HEK293 (cell line): ENCODE data around the gene ERF.
A peak's percentile ranks its signal among the peaks of the same experiment; 100 is the strongest.

ENCODE experiments used
- ELK4 ChIP-seq: IDR thresholded peaks from 2 replicates; pipeline ENCODE4 v1.6.1; 2011; ENCODE audit warnings: mild to moderate bottlenecking, low read depth, low read length, borderline replicate concordance
- GLIS2 ChIP-seq: fragments of 450-650 bp; formaldehyde crosslinking; IDR thresholded peaks from 2 replicates; pipeline ENCODE4 v1.5.1; 2016; ENCODE audit warnings: missing biosample characterization, missing genetic modification characterization
- HIC1 ChIP-seq: fragments of 450-650 bp; formaldehyde crosslinking; IDR thresholded peaks from 2 replicates; pipeline ENCODE4 v1.5.1; 2016; ENCODE audit warnings: missing biosample characterization, missing genetic modification characterization
- HOXA7 ChIP-seq: sonication (generic); formaldehyde crosslinking; IDR thresholded peaks from 2 replicates; pipeline ENCODE4 v1.8.1; 2022; ENCODE audit warnings: missing genetic modification reagents, borderline replicate concordance
- IKZF3 ChIP-seq: fragments of 450-650 bp; IDR thresholded peaks from 2 replicates; pipeline ENCODE4 v1.5.0; 2018; ENCODE audit warnings: missing biosample characterization, mild to moderate bottlenecking, missing genetic modification characterization, moderate library complexity
- RBAK ChIP-seq: fragments of 450-650 bp; formaldehyde crosslinking; IDR thresholded peaks from 2 replicates; pipeline ENCODE4 v1.5.1; 2016; ENCODE audit warnings: missing biosample characterization, missing genetic modification characterization
- ZBTB11 ChIP-seq: fragments of 450-650 bp; formaldehyde crosslinking; conservative IDR thresholded peaks from 2 replicates; pipeline ENCODE4 v1.5.1; 2016; ENCODE audit warnings: low read depth, missing biosample characterization, missing genetic modification characterization
- ZBTB49 ChIP-seq: fragments of 450-650 bp; formaldehyde crosslinking; IDR thresholded peaks from 2 replicates; pipeline ENCODE4 v1.5.1; 2016; ENCODE audit warnings: missing biosample characterization, missing genetic modification characterization, low read depth
- ZBTB6 ChIP-seq: fragments of 450-650 bp; formaldehyde crosslinking; IDR thresholded peaks from 2 replicates; pipeline ENCODE4 v1.5.1; 2017; ENCODE audit warnings: missing biosample characterization, missing genetic modification characterization
- ZFP69B ChIP-seq: fragments of 450-650 bp; formaldehyde crosslinking; IDR thresholded peaks from 2 replicates; pipeline ENCODE4 v1.5.1; 2016; ENCODE audit warnings: missing biosample characterization, missing genetic modification characterization
- ZIC2 ChIP-seq: fragments of 450-650 bp; formaldehyde crosslinking; IDR thresholded peaks from 2 replicates; pipeline ENCODE4 v1.5.1; 2016; ENCODE audit warnings: missing biosample characterization, missing genetic modification characterization
- ZNF114 ChIP-seq: fragments of 450-650 bp; formaldehyde crosslinking; IDR thresholded peaks from 2 replicates; pipeline ENCODE4 v1.5.0; 2017; ENCODE audit warnings: missing biosample characterization, missing genetic modification characterization
- ZNF121 ChIP-seq: fragments of 450-650 bp; formaldehyde crosslinking; IDR thresholded peaks from 2 replicates; pipeline ENCODE4 v1.5.1; 2016; ENCODE audit warnings: missing biosample characterization, missing genetic modification characterization
- ZNF138 ChIP-seq: fragments of 450-650 bp; formaldehyde crosslinking; IDR thresholded peaks from 2 replicates; pipeline ENCODE4 v1.5.1; 2016; ENCODE audit warnings: missing biosample characterization, missing genetic modification characterization, borderline replicate concordance
- ZNF146 ChIP-seq: fragments of 450-650 bp; formaldehyde crosslinking; IDR thresholded peaks from 2 replicates; pipeline ENCODE4 v1.5.1; 2016; ENCODE audit warnings: missing biosample characterization, missing genetic modification characterization
- ZNF19 ChIP-seq: fragments of 450-650 bp; formaldehyde crosslinking; IDR thresholded peaks from 2 replicates; pipeline ENCODE4; 2016; ENCODE audit warnings: missing biosample characterization, missing genetic modification characterization, low read depth
- ZNF214 ChIP-seq: fragments of 450-650 bp; formaldehyde crosslinking; IDR thresholded peaks from 2 replicates; pipeline ENCODE4 v1.5.1; 2017; ENCODE audit warnings: missing biosample characterization, mild to moderate bottlenecking, missing genetic modification characterization, borderline replicate concordance
- ZNF223 ChIP-seq: fragments of 450-650 bp; formaldehyde crosslinking; IDR thresholded peaks from 2 replicates; pipeline ENCODE4 v1.5.1; 2016; ENCODE audit warnings: missing biosample characterization, missing genetic modification characterization
- ZNF26 ChIP-seq: fragments of 450-650 bp; formaldehyde crosslinking; IDR thresholded peaks from 2 replicates; pipeline ENCODE4 v1.5.1; 2016; ENCODE audit warnings: missing biosample characterization, missing genetic modification characterization
- ZNF423 ChIP-seq: fragments of 450-650 bp; formaldehyde crosslinking; IDR thresholded peaks from 2 replicates; pipeline ENCODE4 v1.5.1; 2016; ENCODE audit warnings: missing biosample characterization, missing genetic modification characterization
- ZNF501 ChIP-seq: fragments of 450-650 bp; formaldehyde crosslinking; IDR thresholded peaks from 2 replicates; pipeline ENCODE4 v1.5.1; 2016; ENCODE audit warnings: missing biosample characterization, missing genetic modification characterization
- ZNF510 ChIP-seq: fragments of 450-650 bp; formaldehyde crosslinking; IDR thresholded peaks from 2 replicates; pipeline ENCODE4 v1.5.1; 2018; ENCODE audit warnings: mild to moderate bottlenecking, missing genetic modification characterization, missing biosample characterization; ENCODE audit not compliant: insufficient replicate concordance
- ZNF596 ChIP-seq: fragments of 450-650 bp; IDR thresholded peaks from 2 replicates; pipeline ENCODE4 v1.5.0; 2018; ENCODE audit warnings: missing biosample characterization, mild to moderate bottlenecking, missing genetic modification characterization, moderate library complexity
- ZNF704 ChIP-seq: fragments of 450-650 bp; formaldehyde crosslinking; IDR thresholded peaks from 2 replicates; pipeline ENCODE4 v1.5.1; 2016; ENCODE audit warnings: missing biosample characterization, missing genetic modification characterization
- ZNF747 ChIP-seq: fragments of 450-650 bp; formaldehyde crosslinking; IDR thresholded peaks from 2 replicates; pipeline ENCODE4 v1.5.1; 2016; ENCODE audit warnings: missing biosample characterization, missing genetic modification characterization
- ZNF777 ChIP-seq: fragments of 450-650 bp; formaldehyde crosslinking; IDR thresholded peaks from 2 replicates; pipeline ENCODE4 v1.5.1; 2017; ENCODE audit warnings: missing biosample characterization, missing genetic modification characterization, borderline replicate concordance
- ZNF792 ChIP-seq: fragments of 450-650 bp; formaldehyde crosslinking; IDR thresholded peaks from 2 replicates; pipeline ENCODE4 v1.5.1; 2016; ENCODE audit warnings: missing biosample characterization, missing genetic modification characterization

The ERF gene

GRCh38 chr19:42284591-42285341 is 29.8 kb upstream of the ERF start (continued):
- TF ChIP-seq ZBTB11 (no peak), ZNF114 (tag by site-specific recombination) (no peak), HOXA7 (CRISPR knock-in tag) (no peak), ZNF747 (tag by site-specific recombination) (no peak), ZNF704 (tag by site-specific recombination) (no peak), ZNF121 (tag by site-specific recombination) (no peak), GLIS2 (tag by site-specific recombination) (peak; percentile 88), ZBTB49 (tag by site-specific recombination) (no peak), ZNF214 (no peak), ZIC2 (tag by site-specific recombination) (peak; percentile 90), ZNF501 (tag by site-specific recombination) (no peak), ZNF792 (tag by site-specific recombination) (peak; percentile 35; the same call in 1 of the 2 replicates), ZFP69B (no peak; the same call in 1 of the 2 replicates), ZNF26 (no peak), ZNF777 (tag by site-specific recombination) (no peak), ZNF596 (tag by site-specific recombination) (no peak), ZBTB6 (tag by site-specific recombination) (no peak; the same call in 1 of the 2 replicates), ZNF138 (0 out of 2 replicates have a peak, but pooled peaks have one; percentile 46), ZNF423 (tag by site-specific recombination) (no peak), HIC1 (tag by site-specific recombination) (no peak), RBAK (tag by site-specific recombination) (no peak), ZNF223 (peak; percentile 90), ELK4 (no peak), ZNF510 (tag by site-specific recombination) (no peak), IKZF3 (tag by site-specific recombination) (no peak), ZNF146 (tag by site-specific recombination) (no peak), ZNF19 (no peak)
